ENCODE measurements around the gene NBEAL2. TPM values are rescaled to one million over a fixed set of nuclear protein-coding genes. Genes with fewer than 3 reads are reported as not detected.

NBEAL2 gene
- total RNA-seq, 1 donor from 2014 or later = 227 TPM

DNA sequence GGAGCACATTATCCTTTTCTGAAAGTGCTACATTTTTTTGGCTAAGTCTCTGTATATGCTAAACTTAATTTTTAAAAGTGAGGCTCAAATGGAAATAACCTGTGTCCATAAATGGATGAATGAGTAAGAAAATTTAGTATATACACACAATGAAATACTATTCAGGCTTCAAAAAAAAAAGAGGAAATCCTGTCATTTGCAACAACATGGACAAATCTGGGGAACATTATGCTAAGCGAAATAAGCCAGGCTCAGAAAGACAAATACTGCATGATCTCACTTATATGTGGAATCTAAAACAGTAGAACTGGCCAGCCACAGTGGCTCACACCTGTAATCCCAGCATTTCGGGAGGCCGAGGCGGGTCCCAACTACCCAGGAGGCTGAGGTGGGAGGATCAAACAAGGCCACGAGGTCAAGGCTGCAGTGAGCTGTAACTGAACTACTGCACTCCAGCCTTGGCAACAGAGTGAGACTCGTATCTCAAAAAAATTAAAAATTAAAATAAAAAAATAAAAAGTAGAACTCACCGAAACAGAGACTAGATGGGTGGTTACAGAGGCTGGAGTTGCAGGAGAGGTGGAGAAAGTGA, 28.7 kb upstream of the NBEAL2 start:
- no peaks in the 10 kb centered on the region for H3K27me3 ChIP-seq
- H3K36me3 ChIP-seq = no peaks in the 10 kb centered on the region
- TF ChIP-seq CTCF (IDR thresholded peaks at IDR 0.05) = no peak
- no peak for TF ChIP-seq POLR2AphosphoS5 (IDR thresholded peaks at IDR 0.05; ENCODE audit: insufficient read depth in 1 of 2, low read depth in 1 of 2)
- no peak for TF ChIP-seq POLR2A (IDR thresholded peaks at IDR 0.05)
- intact Hi-C loops (cut with DNase I) = no loop called here
- no peak overlapping the region for H3K27ac ChIP-seq
- DNase-seq (ENCODE audit: extremely low spot score in 2 of 2) = no peak
- peaks cover 93% of the 10 kb centered on the region for H3K4me1 ChIP-seq
- no peaks in the 10 kb centered on the region for H3K9me3 ChIP-seq
- no peak overlapping the region for H3K4me3 ChIP-seq

- H3K4me3 ChIP-seq = no peak overlapping the region
- TF ChIP-seq POLR2A (IDR thresholded peaks at IDR 0.05) (no peak), CTCF (IDR thresholded peaks at IDR 0.05) (no peak), POLR2AphosphoS5 (IDR thresholded peaks at IDR 0.05; ENCODE audit: insufficient read depth in 1 of 2, low read depth in 1 of 2) (no peak)
- no peak overlapping the region for H3K27ac ChIP-seq
- H3K4me1 ChIP-seq = peaks cover 93% of the 10 kb centered on the region
- no peaks in the 10 kb centered on the region for H3K36me3 ChIP-seq
- intact Hi-C loops (cut with DNase I) = no loop called here
- H3K27me3 ChIP-seq = no peaks in the 10 kb centered on the region
- DNase-seq (ENCODE audit: extremely low spot score in 2 of 2) = no peak
- H3K9me3 ChIP-seq = no peaks in the 10 kb centered on the region
These were observed 26.7 kb upstream of the NBEAL2 start for GRCh38 chr3:46952813-46953212.

- Histone ChIP-seq H3K4me1 (peaks cover 92% of the 10 kb centered on the region), H3K27me3 (no peaks in the 10 kb centered on the region), H3K9me3 (no peaks in the 10 kb centered on the region), H3K4me3 (no peak overlapping the region), H3K36me3 (no peaks in the 10 kb centered on the region), H3K27ac (no peak overlapping the region)
- intact Hi-C loops (cut with DNase I) = no loop called here
- no peak for DNase-seq (ENCODE audit: extremely low spot score in 2 of 2)
- no peak for TF ChIP-seq POLR2A (IDR thresholded peaks at IDR 0.05)
- TF ChIP-seq POLR2AphosphoS5 (IDR thresholded peaks at IDR 0.05; ENCODE audit: insufficient read depth in 1 of 2, low read depth in 1 of 2) = no peak
These were observed 26.0 kb upstream of the NBEAL2 start for GRCh38 chr3:46953234-46954010.

DNA sequence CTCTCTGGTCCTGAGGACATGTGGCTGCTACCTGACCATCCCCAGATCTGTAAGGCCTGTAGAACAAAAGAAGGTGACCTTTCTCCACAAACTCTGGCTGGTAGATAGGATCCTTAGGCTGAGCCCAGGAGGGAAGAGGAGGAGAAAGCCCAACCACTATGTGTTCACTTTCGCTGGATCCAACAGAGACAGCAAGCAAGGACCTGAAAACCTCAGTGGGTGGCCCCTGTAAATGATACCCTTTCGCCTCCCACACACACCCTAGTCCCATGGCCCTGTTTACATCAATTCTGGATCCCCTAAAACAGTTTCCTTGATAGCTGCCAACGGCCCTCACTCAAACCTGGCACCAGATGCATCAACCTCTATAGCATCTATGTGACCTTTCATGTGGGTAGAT, 25.3 kb upstream of the NBEAL2 start:
- no peaks in the 10 kb centered on the region for H3K9me3 ChIP-seq
- H3K36me3 ChIP-seq = no peaks in the 10 kb centered on the region
- H3K4me1 ChIP-seq = peaks cover 92% of the 10 kb centered on the region
- H3K27ac ChIP-seq = peak overlapping the region; percentile 16
- no peak overlapping the region for H3K4me3 ChIP-seq
- no peaks in the 10 kb centered on the region for H3K27me3 ChIP-seq
- TF ChIP-seq CTCF (IDR thresholded peaks at IDR 0.05) = no peak
- TF ChIP-seq POLR2A (IDR thresholded peaks at IDR 0.05) = no peak
- TF ChIP-seq POLR2AphosphoS5 (IDR thresholded peaks at IDR 0.05; ENCODE audit: insufficient read depth in 1 of 2, low read depth in 1 of 2) = no peak
- intact Hi-C loops (cut with DNase I) = no loop called here
- no peak for DNase-seq (ENCODE audit: extremely low spot score in 2 of 2)

- TF ChIP-seq POLR2AphosphoS5 (IDR thresholded peaks at IDR 0.05; ENCODE audit: insufficient read depth in 1 of 2, low read depth in 1 of 2) (no peak), POLR2A (IDR thresholded peaks at IDR 0.05) (no peak), CTCF (IDR thresholded peaks at IDR 0.05) (no peak)
- H3K27ac ChIP-seq = peak overlapping the region; percentile 51
- no peaks in the 10 kb centered on the region for H3K9me3 ChIP-seq
- no peak for DNase-seq (ENCODE audit: extremely low spot score in 2 of 2)
- H3K4me3 ChIP-seq = no peak overlapping the region
- no peaks in the 10 kb centered on the region for H3K27me3 ChIP-seq
- no peaks in the 10 kb centered on the region for H3K36me3 ChIP-seq
- H3K4me1 ChIP-seq = peaks cover 92% of the 10 kb centered on the region
- intact Hi-C loops (cut with DNase I) = no loop called here
These were observed 24.3 kb upstream of the NBEAL2 start for GRCh38 chr3:46955157-46955556.
